Trophoblast cell (in vitro differentiated cells and primary cell): Measurements from ENCODE around the gene IQGAP1.

Source experiments
- DNase-seq, 2 donors: peaks; one replicate each; pipeline ENCODE4 v3.0.0-alpha.2; 2016
- H2AFZ ChIP-seq: 2 replicates; pipeline ENCODE4 v1.6.1; 2013; ENCODE audit warnings: low read length, moderate library complexity, mild to moderate bottlenecking; ENCODE audit not compliant: insufficient read depth, poor library complexity
- H2AK5ac ChIP-seq: 2 replicates; pipeline ENCODE4 v1.6.1; 2013; ENCODE audit warnings: mild to moderate bottlenecking, low read length
- H2BK120ac ChIP-seq: 2 replicates; pipeline ENCODE4 v1.6.1; 2013; ENCODE audit warnings: low read length, mild to moderate bottlenecking, moderate library complexity; ENCODE audit not compliant: insufficient read depth, poor library complexity
- H2BK12ac ChIP-seq: 2 replicates; pipeline ENCODE4 v1.6.1; 2013; ENCODE audit warnings: mild to moderate bottlenecking, low read length, moderate library complexity
- H2BK5ac ChIP-seq: 2 replicates; pipeline ENCODE4 v1.6.1; 2013; ENCODE audit warnings: low read length, low read depth, moderate library complexity, mild to moderate bottlenecking; ENCODE audit not compliant: poor library complexity
- H3K14ac ChIP-seq: 2 replicates; pipeline ENCODE4 v1.6.1; 2013; ENCODE audit warnings: mild to moderate bottlenecking, low read length
- H3K18ac ChIP-seq: 2 replicates; pipeline ENCODE4 v1.6.1; 2013; ENCODE audit warnings: mild to moderate bottlenecking, low read length
- H3K23ac ChIP-seq: 2 replicates; pipeline ENCODE4 v1.6.1; 2013; ENCODE audit warnings: low read length
- H3K27ac ChIP-seq: 2 replicates; pipeline ENCODE4 v1.5.1; 2013; ENCODE audit warnings: low read depth, mild to moderate bottlenecking, inconsistent platforms, low read length, moderate library complexity
- H3K27me3 ChIP-seq: 2 replicates; pipeline ENCODE4 v1.6.1; 2013; ENCODE audit warnings: inconsistent platforms, mild to moderate bottlenecking, low read length, moderate library complexity; ENCODE audit not compliant: insufficient read depth
- H3K36me3 ChIP-seq, 2 experiments: 1 replicate in 1 of 2; 2 replicates in 1 of 2; pipeline ENCODE4 v1.6.1; 2013; ENCODE audit warnings: low read length in 2 of 2, mild to moderate bottlenecking in 2 of 2, moderate library complexity in 1 of 2; ENCODE audit not compliant: insufficient read depth in 2 of 2, control insufficient read depth in 1 of 2
- H3K4ac ChIP-seq: 2 replicates; pipeline ENCODE4 v1.6.1; 2013; ENCODE audit warnings: low read depth, mild to moderate bottlenecking, low read length, moderate library complexity
- H3K4me1 ChIP-seq, 2 experiments: 1 replicate in 1 of 2; 2 replicates in 1 of 2; pipeline ENCODE4 v1.6.1; 2013; ENCODE audit warnings: low read length in 2 of 2, mild to moderate bottlenecking in 2 of 2, moderate library complexity in 1 of 2; ENCODE audit not compliant: insufficient read depth in 2 of 2, control insufficient read depth in 1 of 2
- H3K4me2 ChIP-seq: 2 replicates; pipeline ENCODE4 v1.6.1; 2013; ENCODE audit warnings: inconsistent platforms, mild to moderate bottlenecking, low read length, moderate library complexity
- H3K4me3 ChIP-seq: 2 replicates; pipeline ENCODE4 v1.5.1; 2013; ENCODE audit warnings: mild to moderate bottlenecking, low read depth, low read length, inconsistent platforms
- H3K79me1 ChIP-seq: one replicate; pipeline ENCODE4 v1.6.1; 2013; ENCODE audit warnings: low read length
- H3K79me2 ChIP-seq: 2 replicates; pipeline ENCODE4 v1.6.1; 2013; ENCODE audit warnings: low read length, mild to moderate bottlenecking; ENCODE audit not compliant: control insufficient read depth, insufficient read depth, poor library complexity
- H3K9ac ChIP-seq: 2 replicates; pipeline ENCODE4 v1.6.1; 2013; ENCODE audit warnings: mild to moderate bottlenecking, low read length
- H3K9me3 ChIP-seq: 2 replicates; pipeline ENCODE4 v1.6.1; 2013; ENCODE audit warnings: low read depth, mild to moderate bottlenecking, control low read depth, inconsistent platforms, low read length; ENCODE audit not compliant: insufficient read depth
- H4K12ac ChIP-seq: 2 replicates; pipeline ENCODE4 v1.6.1; 2013; ENCODE audit warnings: low read depth, mild to moderate bottlenecking, low read length, moderate library complexity
- H4K8ac ChIP-seq: 2 replicates; pipeline ENCODE4 v1.6.1; 2013; ENCODE audit warnings: low read depth, mild to moderate bottlenecking, low read length, moderate library complexity
- H4K91ac ChIP-seq: one replicate; pipeline ENCODE4 v1.6.1; 2013; ENCODE audit warnings: low read depth, mild to moderate bottlenecking, low read length, moderate library complexity
- WGBS: extraction: QIAGEN DNeasy Blood & Tissue Kit; methylation state at CpG from one replicate; pipeline ENCODE4 v1.1.7; 2013; ENCODE audit warnings: missing lambda C conversion rate; ENCODE audit not compliant: insufficient read length, insufficient coverage; ENCODE audit errors: extremely low coverage; 5-methylcytosine and 5-hydroxymethylcytosine counted together

IQGAP1 gene

DNA sequence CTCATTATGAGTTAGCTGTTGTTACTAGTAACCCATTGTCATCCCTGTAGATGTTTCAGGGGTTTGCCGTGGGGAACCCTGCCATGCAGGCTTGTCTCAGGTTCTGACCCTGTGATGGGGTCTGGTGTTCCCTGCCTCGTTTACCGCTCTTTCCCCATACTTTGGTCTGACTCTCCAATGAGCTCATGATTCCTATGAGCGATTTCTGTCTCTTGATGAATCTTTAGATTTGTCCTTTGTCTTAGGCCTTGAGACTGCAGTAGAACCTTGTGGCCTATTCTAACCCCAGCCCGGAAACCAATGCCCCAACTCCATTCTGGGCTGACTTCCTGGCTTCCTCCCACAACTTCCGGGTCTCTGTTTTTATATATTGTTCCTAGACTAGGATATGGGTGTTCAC is 11.3 kb upstream of the IQGAP1 start:
- Histone ChIP-seq H3K4ac (no peak overlapping the region), H3K27me3 (no peaks in the 10 kb centered on the region)
- WGBS = no CpG with 5 or more reads among the region's 6 CpGs

DNA sequence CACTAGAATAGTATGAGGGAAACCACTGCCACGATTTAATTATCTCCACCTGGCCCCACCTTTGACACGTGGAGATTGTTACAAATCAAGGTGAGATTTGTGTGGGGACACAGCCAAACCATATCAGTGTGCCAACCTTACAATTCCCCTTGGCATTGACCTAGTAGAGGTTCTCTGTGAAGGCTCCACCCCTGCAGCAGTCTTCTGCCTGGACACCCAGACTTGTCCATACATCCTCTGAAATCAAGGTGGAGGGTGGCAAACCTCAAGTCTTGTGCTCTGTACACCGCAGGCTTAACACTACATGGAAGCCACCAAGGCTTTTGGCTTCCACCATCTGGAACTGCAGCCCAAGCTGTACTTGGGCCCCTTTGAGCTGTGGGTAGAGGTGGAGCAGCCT is 8.8 kb upstream of the IQGAP1 start:
- H3K27me3 ChIP-seq = no peaks in the 10 kb centered on the region
- no peak overlapping the region for H3K27ac ChIP-seq
- DNase-seq = no peak
- no peak overlapping the region for H3K4me3 ChIP-seq
- H2BK120ac ChIP-seq = no peak overlapping the region
- H2AK5ac ChIP-seq = no peak overlapping the region
- no peak overlapping the region for H3K18ac ChIP-seq
- no peak overlapping the region for H4K8ac ChIP-seq
- H4K91ac ChIP-seq = no peak overlapping the region
- H3K79me1 ChIP-seq = no peaks in the 10 kb centered on the region
- H2BK5ac ChIP-seq = no peak overlapping the region
- H2BK12ac ChIP-seq = no peak overlapping the region
- H2AFZ ChIP-seq = no peak overlapping the region
- H3K9ac ChIP-seq = no peak overlapping the region
- H3K4ac ChIP-seq = no peak overlapping the region
- no peaks in the 10 kb centered on the region for H3K36me3 ChIP-seq
- no CpG with 5 or more reads among the region's 3 CpGs for WGBS
- peaks cover 0 to 2% of the 10 kb centered on the region in 2 experiments for H3K4me1 ChIP-seq
- H3K9me3 ChIP-seq = peaks cover 4% of the 10 kb centered on the region
- no peak overlapping the region for H3K14ac ChIP-seq
- no peak overlapping the region for H3K4me2 ChIP-seq
- no peak overlapping the region for H4K12ac ChIP-seq
- H3K23ac ChIP-seq = no peak overlapping the region
- H3K79me2 ChIP-seq = no peaks in the 10 kb centered on the region

More for the DNA sequence above, 11.3 kb upstream of the IQGAP1 start:
- Histone ChIP-seq H4K12ac (no peak overlapping the region), H2BK120ac (no peak overlapping the region), H3K14ac (no peak overlapping the region), H3K4me1 (peaks cover 0 to 2% of the 10 kb centered on the region in 2 experiments), H2AFZ (no peak overlapping the region), H3K79me1 (no peaks in the 10 kb centered on the region), H3K27ac (no peak overlapping the region), H3K4me3 (no peak overlapping the region), H3K18ac (no peak overlapping the region), H3K9me3 (peaks cover 4% of the 10 kb centered on the region), H3K4me2 (no peak overlapping the region), H3K36me3 (no peaks in the 10 kb centered on the region), H3K23ac (no peak overlapping the region), H3K9ac (no peak overlapping the region), H3K79me2 (no peaks in the 10 kb centered on the region), H4K8ac (no peak overlapping the region), H4K91ac (no peak overlapping the region), H2BK5ac (no peak overlapping the region), H2BK12ac (no peak overlapping the region), H2AK5ac (no peak overlapping the region)
- no peak for DNase-seq

DNA sequence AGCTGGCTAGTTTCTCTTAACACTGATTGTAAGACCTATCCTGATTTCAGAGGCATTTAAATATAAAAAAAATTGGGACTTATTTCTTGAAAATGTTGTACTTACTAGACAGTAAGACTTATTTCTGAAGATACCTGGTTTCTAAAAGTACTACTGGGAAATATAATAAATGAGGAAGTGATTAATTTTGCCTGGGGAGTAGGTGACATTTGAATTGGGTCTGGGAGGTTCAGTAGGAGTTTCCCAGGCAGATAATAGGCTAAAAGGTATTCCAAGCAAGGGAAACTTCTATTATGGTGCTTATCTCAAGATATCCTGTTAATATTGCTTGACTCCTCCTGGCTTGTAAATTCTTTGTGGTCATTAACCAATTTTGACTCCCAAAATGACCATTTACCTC is 6.5 kb upstream of the IQGAP1 start:
- Histone ChIP-seq H4K91ac (no peak overlapping the region), H3K4ac (no peak overlapping the region), H3K27ac (no peak overlapping the region), H3K4me2 (no peak overlapping the region), H3K36me3 (no peaks in the 10 kb centered on the region), H3K4me3 (no peak overlapping the region), H3K4me1 (peaks cover 0 to 2% of the 10 kb centered on the region in 2 experiments), H3K23ac (no peak overlapping the region), H4K8ac (no peak overlapping the region), H3K9me3 (peaks cover 4% of the 10 kb centered on the region), H3K9ac (no peak overlapping the region), H3K18ac (no peak overlapping the region), H2AFZ (no peak overlapping the region), H3K14ac (no peak overlapping the region), H2BK5ac (no peak overlapping the region), H3K79me1 (no peaks in the 10 kb centered on the region), H4K12ac (no peak overlapping the region), H3K79me2 (no peaks in the 10 kb centered on the region), H2AK5ac (no peak overlapping the region), H2BK120ac (no peak overlapping the region), H2BK12ac (no peak overlapping the region), H3K27me3 (no peaks in the 10 kb centered on the region)
- no peak for DNase-seq

DNA sequence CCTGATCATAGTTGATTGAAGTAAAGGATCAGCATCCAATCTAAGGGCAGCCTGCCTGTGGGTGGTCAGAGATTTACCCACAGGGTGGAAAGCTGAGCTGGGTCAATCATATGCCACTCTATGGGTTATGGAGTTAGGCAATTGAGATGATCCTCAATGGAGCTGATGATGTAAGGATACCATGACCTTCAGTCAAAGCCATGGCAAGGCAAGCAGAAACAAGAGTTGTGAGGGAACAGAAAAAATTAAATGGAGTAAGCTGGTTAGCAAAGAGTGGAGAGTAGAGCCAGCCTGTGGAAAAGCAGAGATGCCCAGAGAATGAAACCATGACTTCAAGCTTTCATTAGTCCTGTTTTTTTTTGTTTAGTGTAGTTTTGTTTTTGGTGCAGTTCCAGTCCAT is 5.7 kb upstream of the IQGAP1 start:
- Histone ChIP-seq H3K27me3 (no peaks in the 10 kb centered on the region), H4K12ac (no peak overlapping the region), H3K14ac (no peak overlapping the region), H2AFZ (no peak overlapping the region), H2BK12ac (no peak overlapping the region), H3K9ac (no peak overlapping the region), H3K27ac (no peak overlapping the region), H4K91ac (no peak overlapping the region), H3K79me1 (no peaks in the 10 kb centered on the region), H3K4ac (no peak overlapping the region), H3K4me2 (no peak overlapping the region), H3K79me2 (no peaks in the 10 kb centered on the region), H3K23ac (no peak overlapping the region), H3K36me3 (no peaks in the 10 kb centered on the region), H3K4me3 (no peak overlapping the region), H3K18ac (no peak overlapping the region), H4K8ac (no peak overlapping the region), H2AK5ac (no peak overlapping the region), H3K4me1 (peaks cover 0 to under 1% of the 10 kb centered on the region in 2 experiments), H2BK120ac (no peak overlapping the region), H3K9me3 (peaks cover 4% of the 10 kb centered on the region), H2BK5ac (no peak overlapping the region)
- no peak for DNase-seq
